ENCODE measurements around the gene COPS3. TPM values are rescaled to one million over a fixed set of nuclear protein-coding genes. Genes with fewer than 3 reads are reported as not detected.

Gene COPS3
- total RNA-seq, 4 donors from 2014 or later: 28.9 to 78.2 (median 60.0) TPM

GRCh38 chr17:17314501-17315071 is 33.5 kb upstream of the COPS3 start:
- no peaks in the 10 kb centered on the region for H3K27me3 ChIP-seq
- 56 to 61% methylated on average over 3 to 5 of the region's 5 CpGs for WGBS, 2 donors (ENCODE audit: low coverage in 1 of 2)
- DNase-seq: no peak
- in situ Hi-C loops (cut with MboI; ENCODE audit: low pct_ligation_motif_present in 1 of 4, low pct_unique_long_range_greater_than_20kb in 1 of 4, low sequenced_read_pairs in 3 of 4) (loop anchor here in 3 of 4 donors (25.0 kb wide), 2 partner anchors 302 to 327 kb away; no protein-coding TSS in a partner anchor), intact Hi-C loops (cut with DNase I; ENCODE audit: low total_unique reads) (no loop called here)
- peak overlapping the region in 1 of 4 donors; percentile 23 for H3K27ac ChIP-seq
- no peaks in the 10 kb centered on the region for H3K9me3 ChIP-seq
- TF ChIP-seq POLR2AphosphoS5 (IDR thresholded peaks at IDR 0.05) (no peak), POLR2A (IDR thresholded peaks at IDR 0.05) (no peak), CTCF (IDR thresholded peaks at IDR 0.05) (no peak), EP300 (IDR thresholded peaks at IDR 0.05; ENCODE audit: low read depth) (no peak)
- H3K4me1 ChIP-seq: no peaks in the 10 kb centered on the region
- no peaks in the 10 kb centered on the region for H3K36me3 ChIP-seq
- no peak overlapping the region for H3K4me3 ChIP-seq

GRCh38 chr17:17313350-17313991 is 32.4 kb upstream of the COPS3 start:
- Histone ChIP-seq H3K27me3 (no peaks in the 10 kb centered on the region), H3K4me1 (no peaks in the 10 kb centered on the region), H3K36me3 (no peaks in the 10 kb centered on the region), H3K27ac (no peak overlapping the region), H3K4me3 (no peak overlapping the region), H3K9me3 (no peaks in the 10 kb centered on the region)
- WGBS, 2 donors (ENCODE audit: low coverage in 1 of 2): 59 to 84% methylated on average over 3 to 12 of the region's 12 CpGs
- in situ Hi-C loops (cut with MboI; ENCODE audit: low pct_ligation_motif_present in 1 of 4, low pct_unique_long_range_greater_than_20kb in 1 of 4, low sequenced_read_pairs in 3 of 4): loop anchor here in 3 of 4 donors (25.0 kb wide), 2 partner anchors 301 to 326 kb away; no protein-coding TSS in a partner anchor
- intact Hi-C loops (cut with DNase I; ENCODE audit: low total_unique reads): no loop called here
- TF ChIP-seq POLR2AphosphoS5 (IDR thresholded peaks at IDR 0.05) (no peak), EP300 (IDR thresholded peaks at IDR 0.05; ENCODE audit: low read depth) (no peak), CTCF (IDR thresholded peaks at IDR 0.05) (peak; percentile 43 to 68 (median 56)), POLR2A (IDR thresholded peaks at IDR 0.05) (no peak)
- peak; percentile 70 for DNase-seq

DNA sequence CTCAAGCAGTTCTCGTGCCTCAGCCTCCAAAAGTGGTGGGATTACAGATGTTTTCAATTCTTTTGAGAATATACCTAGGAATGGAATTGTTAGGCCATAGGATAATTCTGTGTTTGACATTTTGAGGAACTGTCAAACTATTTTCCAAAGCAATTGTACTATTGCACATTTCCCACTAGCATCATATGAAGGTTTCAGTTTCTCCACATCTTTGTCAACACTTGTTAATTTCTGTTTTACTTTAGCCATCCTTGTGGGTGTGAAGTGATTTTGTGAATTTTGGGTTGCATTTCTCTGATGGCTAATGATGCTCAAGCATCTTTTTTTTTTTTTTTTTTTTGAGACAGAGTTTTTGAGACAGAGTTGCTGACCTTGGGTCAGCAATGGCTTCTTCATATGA is 28.3 kb upstream of the COPS3 start:
- Histone ChIP-seq H3K36me3 (no peaks in the 10 kb centered on the region), H3K4me1 (peaks cover 0 to 8% (median 0%) of the 10 kb centered on the region in 4 donors), H3K4me3 (no peak overlapping the region), H3K27me3 (no peaks in the 10 kb centered on the region), H3K9me3 (no peaks in the 10 kb centered on the region), H3K27ac (no peak overlapping the region)
- WGBS, 2 donors (ENCODE audit: low coverage in 1 of 2): 95% methylated on average over 1 of the region's 1 CpG; no CpG with 5 or more reads in 1 of the 2 donors
- intact Hi-C loops (cut with DNase I; ENCODE audit: low total_unique reads): no loop called here
- in situ Hi-C loops (cut with MboI; ENCODE audit: low pct_ligation_motif_present in 1 of 4, low pct_unique_long_range_greater_than_20kb in 1 of 4, low sequenced_read_pairs in 3 of 4): loop anchor here in 3 of 4 donors (25.0 kb wide), 2 partner anchors 297 to 322 kb away; no protein-coding TSS in a partner anchor
- DNase-seq: no peak
- TF ChIP-seq CTCF (IDR thresholded peaks at IDR 0.05) (no peak), POLR2A (IDR thresholded peaks at IDR 0.05) (no peak), POLR2AphosphoS5 (IDR thresholded peaks at IDR 0.05) (no peak), EP300 (IDR thresholded peaks at IDR 0.05; ENCODE audit: low read depth) (no peak)

DNA sequence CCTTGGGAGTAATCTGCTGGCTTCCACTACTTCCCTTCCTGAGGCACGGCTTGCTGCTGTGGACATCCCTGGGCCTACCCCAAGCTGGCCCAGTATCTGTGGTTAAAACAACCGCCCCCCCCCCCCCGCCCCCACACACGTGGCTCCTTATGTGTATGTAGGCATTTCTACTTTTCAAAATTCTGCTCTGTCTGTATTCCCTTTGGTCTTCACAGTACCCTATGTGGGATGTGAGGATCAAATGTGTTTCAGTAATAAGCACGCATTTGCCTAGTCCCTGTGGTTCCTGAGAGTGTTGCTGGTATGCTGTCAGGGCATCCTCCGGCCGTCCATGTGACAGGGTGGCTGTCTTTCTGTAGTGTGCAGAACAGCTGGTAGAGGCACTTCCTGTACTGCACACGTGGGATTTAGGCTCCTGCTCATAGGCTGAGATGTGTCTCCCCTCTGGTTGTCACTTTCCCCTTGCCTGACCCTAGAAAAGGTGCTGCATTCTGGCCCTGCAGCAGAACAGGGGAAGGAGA is 24.3 kb upstream of the COPS3 start:
- no peaks in the 10 kb centered on the region for H3K27me3 ChIP-seq
- H3K36me3 ChIP-seq: no peaks in the 10 kb centered on the region
- intact Hi-C loops (cut with DNase I; ENCODE audit: low total_unique reads) (no loop called here), in situ Hi-C loops (cut with MboI; ENCODE audit: low pct_ligation_motif_present in 1 of 4, low pct_unique_long_range_greater_than_20kb in 1 of 4, low sequenced_read_pairs in 3 of 4) (loop anchor here in 3 of 4 donors (25.0 kb wide), 2 partner anchors 293 to 318 kb away; no protein-coding TSS in a partner anchor)
- TF ChIP-seq POLR2A (IDR thresholded peaks at IDR 0.05) (no peak), EP300 (IDR thresholded peaks at IDR 0.05; ENCODE audit: low read depth) (no peak), CTCF (IDR thresholded peaks at IDR 0.05) (no peak), POLR2AphosphoS5 (IDR thresholded peaks at IDR 0.05) (no peak)
- no peak overlapping the region for H3K4me3 ChIP-seq
- DNase-seq: peak; percentile 57
- 47 to 90% methylated on average over 3 to 8 of the region's 8 CpGs for WGBS, 2 donors (ENCODE audit: low coverage in 1 of 2)
- peaks cover 10 to 27% (median 13%) of the 10 kb centered on the region in 4 donors for H3K4me1 ChIP-seq
- H3K9me3 ChIP-seq: no peaks in the 10 kb centered on the region
- peak overlapping the region in 2 of 4 donors; percentile 22 to 32 for H3K27ac ChIP-seq
